NCI-H446 treated with DMSO at 0.1 percent for 48 hours (cell line): ENCODE measurements around the gene CDC42BPA.

Experiments
- DNase-seq: peaks from one replicate; lab custom pipeline; 2025; lab: John Stamatoyannopoulos, UW

The CDC42BPA gene

GRCh38 chr1:226993814-226994585, 324.3 kb downstream of the CDC42BPA start:
- no peak for DNase-seq

GRCh38 chr1:226991920-226992319, 326.4 kb downstream of the CDC42BPA start:
- DNase-seq, result no peak

- no peak for DNase-seq
Observed at GRCh38 chr1:226990133-226990716, 328.1 kb downstream of the CDC42BPA start.

GRCh38 chr1:226989085-226989920, 329.0 kb downstream of the CDC42BPA start:
- DNase-seq, result no peak

- no peak for DNase-seq
Observed at GRCh38 chr1:226988334-226988666, 330.0 kb downstream of the CDC42BPA start.

- DNase-seq, result no peak
Observed at GRCh38 chr1:226987623-226988333, 330.5 kb downstream of the CDC42BPA start.

GRCh38 chr1:226987179-226987536, 331.1 kb downstream of the CDC42BPA start:
- no peak for DNase-seq

GRCh38 chr1:226986496-226987178, 331.7 kb downstream of the CDC42BPA start:
- no peak for DNase-seq

GRCh38 chr1:226985839-226986463, 332.3 kb downstream of the CDC42BPA start:
- DNase-seq, result no peak

GRCh38 chr1:226985239-226985838, 333.0 kb downstream of the CDC42BPA start:
- DNase-seq, result no peak

GRCh38 chr1:226984521-226985238, 333.6 kb downstream of the CDC42BPA start:
- no peak for DNase-seq

GRCh38 chr1:226983992-226984364, 334.3 kb downstream of the CDC42BPA start:
- no peak for DNase-seq

GRCh38 chr1:226983247-226983991, 334.9 kb downstream of the CDC42BPA start:
- DNase-seq, result no peak

- no peak for DNase-seq
Observed at GRCh38 chr1:226982451-226983177, 335.7 kb downstream of the CDC42BPA start.

GRCh38 chr1:226981838-226982237, 336.5 kb downstream of the CDC42BPA start:
- no peak for DNase-seq

- DNase-seq, result no peak
Observed at GRCh38 chr1:226981386-226981817, 336.9 kb downstream of the CDC42BPA start.

- DNase-seq, result no peak
Observed at GRCh38 chr1:226980565-226981385, 337.5 kb downstream of the CDC42BPA start.

- no peak for DNase-seq
Observed at GRCh38 chr1:226980122-226980560, 338.2 kb downstream of the CDC42BPA start.
